Pancreas (tissue), 10 donors: ENCODE data around the gene PRKCZ. TPM values are rescaled to one million over a fixed set of nuclear protein-coding genes. Genes with fewer than 3 reads are reported as not detected.

Experiments used
- ATAC-seq, 4 donors: fragments of 200-7000 bp; cut with Tn5 transposase; one replicate each; pipeline versions ENCODE4 v1.8.0 to v1.9.1; 2020; ENCODE audit warnings: mild to moderate bottlenecking in 4 of 4, moderate library complexity in 4 of 4
- DNase-seq, 6 donors: peaks; one replicate each; pipeline ENCODE4 v3.0.0-alpha.2; 2020
- FAIRE-seq: peaks from 2 replicates; lab custom pipeline; 2012; peaks lifted over from hg19 to GRCh38; lab: Jason Lieb, UNC
- H3K27ac ChIP-seq, 4 donors: fragments of 200-600 bp; sonication (generic); 1 replicate in 3 of 4; 2 replicates in 1 of 4; pipeline versions ENCODE4 v1.5.0 to v1.8.0; 2020
- H3K27me3 ChIP-seq, 4 donors: fragments of 200-600 bp; one replicate each; pipeline ENCODE4 v1.8.0; 2021
- H3K36me3 ChIP-seq, 3 donors: fragments of 200-600 bp; sonication (generic) in 1 of 3; one replicate each; pipeline versions ENCODE4 v1.5.0 to v1.8.0; 2020 to 2021
- H3K4me1 ChIP-seq, 3 donors: fragments of 200-600 bp; one replicate each; pipeline ENCODE4 v1.8.0; 2021
- H3K4me3 ChIP-seq, 4 donors: fragments of 200-600 bp; sonication (generic) in 2 of 4; one replicate each; pipeline versions ENCODE4 v1.5.0 to v1.8.0; 2020 to 2021
- H3K9me3 ChIP-seq, 4 donors: fragments of 200-600 bp; one replicate each; pipeline ENCODE4 v1.8.0; 2021
- CTCF ChIP-seq, 4 donors: fragments of 200-600 bp; sonication (generic) in 3 of 4; IDR thresholded peaks; one replicate each; pipeline versions ENCODE4 v1.5.0 to v1.8.0; 2021; ENCODE audit warnings: antibody characterized with exemption in 4 of 4
- WGBS, 2 donors: extraction: QIAGEN DNeasy Blood & Tissue Kit; methylation state at CpG; one replicate each; pipeline ENCODE4 v1.1.7; 2013; 5-methylcytosine and 5-hydroxymethylcytosine counted together
- intact Hi-C, 3 donors: fragments of 100-400 bp; cut with DNase I; formaldehyde crosslinking; loops; one replicate each; pipeline versions ENCODE4 v1.11.1 to v1.14.2; 2022
- polyA plus RNA-seq, 2 donors: library from polyadenylated mRNA; stranded (reverse); fragments of 200-250 nt; gene quantifications; one replicate each; pipeline ENCODE4 v1.2.3, GENCODE V29; 2013
- total RNA-seq, 6 donors: library from RNA; stranded (reverse); fragmentation: NEBNext Ultra II Directional in 4 of 6; extraction: Animal tissue kit (Norgen Biotek cat#: 25700) in 4 of 6; gene quantifications; one replicate each; pipeline versions ENCODE4 v1.2.1 to v1.2.4, GENCODE V29; 2021 to 2023
- donor health status: healthy with polysubstance abuse.
- donor health status: DM: no; HTN: no; CAD: no; lungs with moderate emphysema.
- donor health status: DM: no; HTN: no; CAD: no.
- donor health status: control.
- donor health status: control.
- donor health status: Bipolar disorder and iron deficiency.
- donor health status: DM: yes; HTN: yes; CAD: no.
- donor health status: DM: no; HTN: no; CAD: no.
- donor health status: DM: no; HTN: no; CAD: no.
- donor health status: DM: yes; HTN: yes; CAD: no.

PRKCZ gene
- total and polyA plus RNA-seq, 8 donors = 9.8 to 27.4 (median 17.1) TPM

- no peaks in the 10 kb centered on the region for H3K36me3 ChIP-seq
- 72 to 89% methylated on average over 7 of the region's 7 CpGs for WGBS, 2 donors
- ATAC-seq (no peak), FAIRE-seq (no peak), DNase-seq (no peak)
- no peak overlapping the region for H3K4me3 ChIP-seq
- TF ChIP-seq CTCF (IDR thresholded peaks at IDR 0.05) = no peak
- no peaks in the 10 kb centered on the region for H3K9me3 ChIP-seq
- no peaks in the 10 kb centered on the region for H3K27me3 ChIP-seq
- H3K4me1 ChIP-seq = peaks cover 9 to 16% (median 14%) of the 10 kb centered on the region in 3 donors
- no peak overlapping the region for H3K27ac ChIP-seq
- intact Hi-C loops = no loop called here
These were observed 166.5 kb downstream of the PRKCZ start for GRCh38 chr1:2216767-2217058.

- no peaks in the 10 kb centered on the region for H3K27me3 ChIP-seq
- no peaks in the 10 kb centered on the region for H3K9me3 ChIP-seq
- H3K36me3 ChIP-seq = no peaks in the 10 kb centered on the region
- no peak overlapping the region for H3K27ac ChIP-seq
- no peaks in the 10 kb centered on the region for H3K4me1 ChIP-seq
- DNase-seq (no peak), FAIRE-seq (no peak), ATAC-seq (no peak)
- no peak overlapping the region for H3K4me3 ChIP-seq
- WGBS, 2 donors = 71 to 72% methylated on average over 3 of the region's 3 CpGs
- intact Hi-C loops = no loop called here
- no peak for TF ChIP-seq CTCF (IDR thresholded peaks at IDR 0.05)
These were observed 171.1 kb downstream of the PRKCZ start for GRCh38 chr1:2221271-2221670.

GRCh38 chr1:2224170-2224584, 174.0 kb downstream of the PRKCZ start:
- TF ChIP-seq CTCF (IDR thresholded peaks at IDR 0.05) = no peak
- 91 to 93% methylated on average over 7 of the region's 7 CpGs for WGBS, 2 donors
- DNase-seq (no peak), ATAC-seq (no peak), FAIRE-seq (no peak)
- H3K9me3 ChIP-seq = no peaks in the 10 kb centered on the region
- no peak overlapping the region for H3K4me3 ChIP-seq
- no peaks in the 10 kb centered on the region for H3K36me3 ChIP-seq
- peaks cover 0 to 3% (median 3%) of the 10 kb centered on the region in 3 donors for H3K4me1 ChIP-seq
- H3K27me3 ChIP-seq = no peaks in the 10 kb centered on the region
- intact Hi-C loops = no loop called here
- H3K27ac ChIP-seq = no peak overlapping the region

- ATAC-seq (no peak), FAIRE-seq (no peak), DNase-seq (peak in 3 of 6 donors; percentile 15 to 67 (median 38))
- intact Hi-C loops = no loop called here
- Histone ChIP-seq H3K27ac (no peak overlapping the region), H3K27me3 (no peaks in the 10 kb centered on the region), H3K4me1 (peaks cover 0 to 8% (median 3%) of the 10 kb centered on the region in 3 donors), H3K36me3 (no peaks in the 10 kb centered on the region), H3K9me3 (no peaks in the 10 kb centered on the region), H3K4me3 (no peak overlapping the region)
- TF ChIP-seq CTCF (IDR thresholded peaks at IDR 0.05) = no peak
- WGBS, 2 donors = 80 to 84% methylated on average over 18 of the region's 18 CpGs
These were observed 174.6 kb downstream of the PRKCZ start for GRCh38 chr1:2224631-2225428.
